ENCODE data around the gene TSPEAR.
"Not testable (repeated sequence)": the region's sequence is repeated elsewhere in the genome, so short reads cannot be mapped to it uniquely, and the experiment has no call there.

The TSPEAR gene

DNA sequence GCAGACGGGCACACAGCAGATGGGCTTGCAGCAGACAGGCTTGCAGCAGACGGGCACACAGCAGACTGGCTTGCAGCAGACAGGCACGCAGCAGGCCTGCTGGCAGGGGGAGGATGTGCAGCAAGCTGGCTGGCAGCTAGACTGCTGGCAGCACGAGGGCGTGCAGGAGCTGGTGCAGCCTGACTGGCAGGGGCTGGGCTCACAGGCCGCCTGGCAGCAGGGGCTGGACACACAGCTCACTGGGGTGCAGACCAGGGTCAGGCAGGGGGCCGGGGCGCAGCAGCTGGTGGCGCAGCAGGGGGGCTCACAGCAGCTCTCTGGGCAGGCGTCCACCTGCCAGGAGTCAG lies 153.1 kb downstream of the TSPEAR start:
- not testable (repeated sequence) for H3K27ac ChIP-seq (ENCODE audit: low read depth, low read length); H3K27me3 ChIP-seq (ENCODE audit: control insufficient read depth in 1 of 2, insufficient read depth in 2 of 2, low read length in 2 of 2); H3K9ac ChIP-seq (ENCODE audit: low read depth in 1 of 2, low read length in 2 of 2)

DNA sequence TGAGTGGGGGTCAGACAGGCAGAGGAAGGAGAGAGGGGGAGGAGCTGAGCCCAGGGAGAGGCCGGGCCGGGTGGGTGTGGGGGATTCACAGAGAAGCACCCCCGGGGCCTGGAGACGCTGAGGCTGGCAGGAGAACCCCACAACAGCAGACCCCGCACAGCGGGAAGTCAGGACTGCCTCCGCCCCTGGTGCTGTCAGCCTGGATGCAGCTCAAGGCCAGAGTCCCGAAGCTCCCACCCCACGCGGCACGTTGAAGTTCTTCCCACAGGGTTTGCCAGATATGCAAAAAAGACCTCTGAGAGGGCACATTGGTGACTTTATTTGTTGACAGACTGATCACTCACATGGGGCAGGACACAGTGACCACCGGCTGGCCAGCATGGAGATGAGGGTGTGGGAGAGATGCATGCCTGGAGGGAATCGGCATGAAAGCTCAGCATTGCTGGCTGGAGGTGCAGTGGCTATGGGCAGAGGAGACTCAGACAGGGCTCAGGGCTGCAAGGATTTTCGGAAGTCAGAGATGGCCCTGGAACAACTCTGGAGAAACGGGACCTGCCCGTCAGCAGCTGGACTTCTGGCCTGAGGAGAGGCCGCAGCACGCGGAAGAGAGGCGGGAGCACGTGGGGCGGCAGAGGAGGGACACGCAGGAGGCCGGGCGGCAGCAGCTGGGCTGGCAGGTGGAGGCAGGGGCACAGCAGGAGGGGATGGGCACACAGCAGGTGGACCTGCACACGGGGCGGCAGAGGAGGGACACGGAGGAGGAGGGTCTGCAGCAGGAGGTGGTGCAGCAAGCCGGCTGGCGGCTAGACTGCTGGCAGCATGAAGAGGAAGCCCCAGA lies 153.7 kb downstream of the TSPEAR start:
- Histone ChIP-seq H3K9me3 (ENCODE audit: control insufficient read depth in 1 of 2, low read length in 2 of 2) (no peaks in the 10 kb centered on the region), H3K9ac (ENCODE audit: low read depth in 1 of 2, low read length in 2 of 2) (no peak overlapping the region), H3K4me3 (ENCODE audit: low read depth in 1 of 2, low read length in 2 of 2) (no peak overlapping the region), H3K36me3 (ENCODE audit: control insufficient read depth in 1 of 2, insufficient read depth in 2 of 2, low read length in 2 of 2) (no peaks in the 10 kb centered on the region), H3K27me3 (ENCODE audit: control insufficient read depth in 1 of 2, insufficient read depth in 2 of 2, low read length in 2 of 2) (peaks cover 0 to 8% of the 10 kb centered on the region in 2 donors), H3K4me1 (ENCODE audit: control insufficient read depth in 1 of 2, insufficient read depth in 2 of 2, low read length in 2 of 2) (no peaks in the 10 kb centered on the region), H3K27ac (ENCODE audit: low read depth, low read length) (no peak overlapping the region)

More for the DNA sequence above, 153.1 kb downstream of the TSPEAR start:
- H3K4me3 ChIP-seq (ENCODE audit: low read depth in 1 of 2, low read length in 2 of 2); H3K4me1 ChIP-seq (ENCODE audit: control insufficient read depth in 1 of 2, insufficient read depth in 2 of 2, low read length in 2 of 2); H3K36me3 ChIP-seq (ENCODE audit: control insufficient read depth in 1 of 2, insufficient read depth in 2 of 2, low read length in 2 of 2); H3K9me3 ChIP-seq (ENCODE audit: control insufficient read depth in 1 of 2, low read length in 2 of 2): not testable (repeated sequence)

GRCh38 chr21:44556879-44557278 lies 154.5 kb downstream of the TSPEAR start:
- H3K4me1 ChIP-seq (ENCODE audit: control insufficient read depth in 1 of 2, insufficient read depth in 2 of 2, low read length in 2 of 2): no peaks in the 10 kb centered on the region
- no peaks in the 10 kb centered on the region for H3K9me3 ChIP-seq (ENCODE audit: control insufficient read depth in 1 of 2, low read length in 2 of 2)
- no peaks in the 10 kb centered on the region for H3K36me3 ChIP-seq (ENCODE audit: control insufficient read depth in 1 of 2, insufficient read depth in 2 of 2, low read length in 2 of 2)
- H3K27me3 ChIP-seq (ENCODE audit: control insufficient read depth in 1 of 2, insufficient read depth in 2 of 2, low read length in 2 of 2): peaks cover 0 to 8% of the 10 kb centered on the region in 2 donors
- H3K4me3 ChIP-seq (ENCODE audit: low read depth in 1 of 2, low read length in 2 of 2): no peak overlapping the region
- H3K9ac ChIP-seq (ENCODE audit: low read depth in 1 of 2, low read length in 2 of 2): no peak overlapping the region
- no peak overlapping the region for H3K27ac ChIP-seq (ENCODE audit: low read depth, low read length)

- Histone ChIP-seq H3K27ac (ENCODE audit: low read depth, low read length) (no peak overlapping the region), H3K4me1 (ENCODE audit: control insufficient read depth in 1 of 2, insufficient read depth in 2 of 2, low read length in 2 of 2) (no peaks in the 10 kb centered on the region), H3K36me3 (ENCODE audit: control insufficient read depth in 1 of 2, insufficient read depth in 2 of 2, low read length in 2 of 2) (no peaks in the 10 kb centered on the region), H3K9me3 (ENCODE audit: control insufficient read depth in 1 of 2, low read length in 2 of 2) (no peaks in the 10 kb centered on the region), H3K27me3 (ENCODE audit: control insufficient read depth in 1 of 2, insufficient read depth in 2 of 2, low read length in 2 of 2) (peaks cover 0 to 8% of the 10 kb centered on the region in 2 donors), H3K4me3 (ENCODE audit: low read depth in 1 of 2, low read length in 2 of 2) (no peak overlapping the region), H3K9ac (ENCODE audit: low read depth in 1 of 2, low read length in 2 of 2) (no peak overlapping the region)
Observed at GRCh38 chr21:44555200-44555875, 156.0 kb downstream of the TSPEAR start.

DNA sequence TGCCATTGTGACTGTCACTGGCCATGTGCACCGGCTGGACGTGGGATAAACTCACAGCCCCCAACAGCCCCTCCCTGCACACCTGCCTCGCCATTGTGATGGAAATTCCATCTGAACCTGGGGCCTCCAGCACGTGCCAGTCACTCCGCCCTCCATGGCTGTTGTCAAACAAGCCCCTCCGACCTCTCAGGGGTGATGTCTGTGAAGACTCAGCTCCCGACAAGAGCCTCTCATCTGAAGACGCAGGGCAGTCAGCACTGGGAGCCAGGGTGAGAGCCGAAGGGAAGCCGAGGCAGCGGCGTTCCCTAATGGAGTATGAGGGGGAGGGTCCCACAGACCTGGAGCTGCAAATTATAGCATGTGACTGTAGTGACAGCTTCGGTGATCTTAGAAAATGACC lies 158.7 kb downstream of the TSPEAR start:
- H3K27ac ChIP-seq (ENCODE audit: low read depth, low read length): no peak overlapping the region

GRCh38 chr21:44552136-44552535 lies 159.2 kb downstream of the TSPEAR start:
- H3K4me1 ChIP-seq (ENCODE audit: control insufficient read depth in 1 of 2, insufficient read depth in 2 of 2, low read length in 2 of 2): no peaks in the 10 kb centered on the region
- peaks cover 0 to 4% of the 10 kb centered on the region in 2 donors for H3K27me3 ChIP-seq (ENCODE audit: control insufficient read depth in 1 of 2, insufficient read depth in 2 of 2, low read length in 2 of 2)
- peaks cover 0 to 1% of the 10 kb centered on the region in 2 donors for H3K9me3 ChIP-seq (ENCODE audit: control insufficient read depth in 1 of 2, low read length in 2 of 2)
- H3K36me3 ChIP-seq (ENCODE audit: control insufficient read depth in 1 of 2, insufficient read depth in 2 of 2, low read length in 2 of 2): no peaks in the 10 kb centered on the region
- H3K4me3 ChIP-seq (ENCODE audit: low read depth in 1 of 2, low read length in 2 of 2): no peak overlapping the region
- H3K9ac ChIP-seq (ENCODE audit: low read depth in 1 of 2, low read length in 2 of 2): no peak overlapping the region
- no peak overlapping the region for H3K27ac ChIP-seq (ENCODE audit: low read depth, low read length)

More for the DNA sequence above, 158.7 kb downstream of the TSPEAR start:
- Histone ChIP-seq H3K9ac (ENCODE audit: low read depth in 1 of 2, low read length in 2 of 2) (no peak overlapping the region), H3K36me3 (ENCODE audit: control insufficient read depth in 1 of 2, insufficient read depth in 2 of 2, low read length in 2 of 2) (no peaks in the 10 kb centered on the region), H3K27me3 (ENCODE audit: control insufficient read depth in 1 of 2, insufficient read depth in 2 of 2, low read length in 2 of 2) (peaks cover 1 to 4% of the 10 kb centered on the region in 2 donors), H3K9me3 (ENCODE audit: control insufficient read depth in 1 of 2, low read length in 2 of 2) (no peaks in the 10 kb centered on the region), H3K4me3 (ENCODE audit: low read depth in 1 of 2, low read length in 2 of 2) (no peak overlapping the region), H3K4me1 (ENCODE audit: control insufficient read depth in 1 of 2, insufficient read depth in 2 of 2, low read length in 2 of 2) (no peaks in the 10 kb centered on the region)

- no peaks in the 10 kb centered on the region for H3K4me1 ChIP-seq (ENCODE audit: control insufficient read depth in 1 of 2, insufficient read depth in 2 of 2, low read length in 2 of 2)
- no peak within 1 kb of the TSS for H3K4me3 ChIP-seq (ENCODE audit: low read depth in 1 of 2, low read length in 2 of 2)
- no peak within 1 kb of the TSS for H3K9ac ChIP-seq (ENCODE audit: low read depth in 1 of 2, low read length in 2 of 2)
- H3K27me3 ChIP-seq (ENCODE audit: control insufficient read depth in 1 of 2, insufficient read depth in 2 of 2, low read length in 2 of 2): peaks cover 0 to 4% of the 10 kb centered on the region in 2 donors
- no peaks in the 10 kb centered on the region for H3K36me3 ChIP-seq (ENCODE audit: control insufficient read depth in 1 of 2, insufficient read depth in 2 of 2, low read length in 2 of 2)
- no peak within 1 kb of the TSS for H3K27ac ChIP-seq (ENCODE audit: low read depth, low read length)
- peaks cover 0 to 7% of the 10 kb centered on the region in 2 donors for H3K9me3 ChIP-seq (ENCODE audit: control insufficient read depth in 1 of 2, low read length in 2 of 2)
Observed at GRCh38 chr21:44551340-44551961, 159.9 kb downstream of the TSPEAR start, which contains the start of gene KRTAP10-2. KRTAP10-2 (minus strand) TSS chr21:44551505; CDS start chr21:44551458, 47 bp downstream.

DNA sequence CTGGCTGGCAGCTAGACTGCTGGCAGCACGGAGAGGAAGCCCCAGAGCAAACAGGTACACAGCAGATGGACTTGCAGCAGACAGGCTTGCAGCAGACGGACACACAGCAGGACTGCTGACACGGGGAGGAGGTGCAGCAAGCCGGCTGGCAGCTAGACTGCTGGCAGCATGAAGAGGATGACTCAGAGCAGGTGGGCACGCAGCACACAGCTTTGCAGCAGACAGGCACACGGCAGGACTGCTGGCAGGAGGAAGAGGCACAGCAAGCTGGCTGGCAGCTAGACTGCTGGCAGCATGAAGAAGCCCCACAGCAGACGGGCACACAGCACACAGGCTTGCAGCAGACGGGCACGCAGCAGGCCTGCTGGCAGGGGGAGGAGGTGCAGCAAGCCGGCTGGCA lies 160.6 kb downstream of the TSPEAR start:
- H3K27ac ChIP-seq (ENCODE audit: low read depth, low read length): no peak overlapping the region
- no peaks in the 10 kb centered on the region for H3K4me1 ChIP-seq (ENCODE audit: control insufficient read depth in 1 of 2, insufficient read depth in 2 of 2, low read length in 2 of 2)
- peaks cover 0 to 7% of the 10 kb centered on the region in 2 donors for H3K9me3 ChIP-seq (ENCODE audit: control insufficient read depth in 1 of 2, low read length in 2 of 2)
- no peaks in the 10 kb centered on the region for H3K36me3 ChIP-seq (ENCODE audit: control insufficient read depth in 1 of 2, insufficient read depth in 2 of 2, low read length in 2 of 2)
- no peak overlapping the region for H3K4me3 ChIP-seq (ENCODE audit: low read depth in 1 of 2, low read length in 2 of 2)
- no peak overlapping the region for H3K9ac ChIP-seq (ENCODE audit: low read depth in 1 of 2, low read length in 2 of 2)
- H3K27me3 ChIP-seq (ENCODE audit: control insufficient read depth in 1 of 2, insufficient read depth in 2 of 2, low read length in 2 of 2): peaks cover 0 to 4% of the 10 kb centered on the region in 2 donors

GRCh38 chr21:44550285-44550684 lies 161.1 kb downstream of the TSPEAR start:
- not testable (repeated sequence) for H3K4me1 ChIP-seq (ENCODE audit: control insufficient read depth in 1 of 2, insufficient read depth in 2 of 2, low read length in 2 of 2); H3K27me3 ChIP-seq (ENCODE audit: control insufficient read depth in 1 of 2, insufficient read depth in 2 of 2, low read length in 2 of 2); H3K9me3 ChIP-seq (ENCODE audit: control insufficient read depth in 1 of 2, low read length in 2 of 2); H3K4me3 ChIP-seq (ENCODE audit: low read depth in 1 of 2, low read length in 2 of 2); H3K36me3 ChIP-seq (ENCODE audit: control insufficient read depth in 1 of 2, insufficient read depth in 2 of 2, low read length in 2 of 2); H3K27ac ChIP-seq (ENCODE audit: low read depth, low read length); H3K9ac ChIP-seq (ENCODE audit: low read depth in 1 of 2, low read length in 2 of 2)
